ENCODE results near the gene CHST14. TPM values are rescaled to one million over a fixed set of nuclear protein-coding genes. Genes with fewer than 3 reads are reported as not detected.

CHST14 gene
- total RNA-seq, 4 donors from 2014 or later, result 2.9 to 8.8 (median 4.1) TPM; not detected in 1

DNA sequence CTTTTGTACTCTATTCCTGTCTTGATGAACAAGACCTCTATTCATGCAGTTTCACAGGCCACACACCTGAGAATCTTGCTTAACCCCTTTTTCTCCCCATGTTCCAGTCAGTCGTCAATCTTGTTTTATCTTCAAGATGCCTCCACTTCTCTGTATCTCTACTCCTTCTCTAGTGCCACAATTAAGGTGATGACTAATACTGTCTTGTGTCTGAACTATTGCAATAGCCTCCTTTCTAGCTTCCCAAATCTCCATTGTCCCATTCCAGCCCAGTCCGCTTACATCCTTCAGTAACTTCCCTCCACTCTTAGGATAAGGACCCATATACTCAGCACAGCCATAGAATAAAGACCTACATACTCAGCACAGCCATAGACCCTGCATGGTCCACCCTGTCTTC lies 24.7 kb downstream of the CHST14 start:
- DNase-seq, result no peak
- intact Hi-C loops (cut with DNase I; ENCODE audit: low total_unique reads) (no loop called here), in situ Hi-C loops (cut with MboI; ENCODE audit: low pct_ligation_motif_present in 1 of 4, low pct_unique_long_range_greater_than_20kb in 1 of 4, low sequenced_read_pairs in 3 of 4) (no loop called here)
- Histone ChIP-seq H3K4me3 (no peak overlapping the region), H3K9me3 (no peaks in the 10 kb centered on the region), H3K27ac (no peak overlapping the region), H3K4me1 (no peaks in the 10 kb centered on the region), H3K36me3 (no peaks in the 10 kb centered on the region), H3K27me3 (peaks cover 13% of the 10 kb centered on the region)
- TF ChIP-seq EP300 (IDR thresholded peaks at IDR 0.05; ENCODE audit: low read depth) (no peak), POLR2AphosphoS5 (IDR thresholded peaks at IDR 0.05) (no peak), POLR2A (IDR thresholded peaks at IDR 0.05) (no peak)
- TF ChIP-seq, protein P1, sequence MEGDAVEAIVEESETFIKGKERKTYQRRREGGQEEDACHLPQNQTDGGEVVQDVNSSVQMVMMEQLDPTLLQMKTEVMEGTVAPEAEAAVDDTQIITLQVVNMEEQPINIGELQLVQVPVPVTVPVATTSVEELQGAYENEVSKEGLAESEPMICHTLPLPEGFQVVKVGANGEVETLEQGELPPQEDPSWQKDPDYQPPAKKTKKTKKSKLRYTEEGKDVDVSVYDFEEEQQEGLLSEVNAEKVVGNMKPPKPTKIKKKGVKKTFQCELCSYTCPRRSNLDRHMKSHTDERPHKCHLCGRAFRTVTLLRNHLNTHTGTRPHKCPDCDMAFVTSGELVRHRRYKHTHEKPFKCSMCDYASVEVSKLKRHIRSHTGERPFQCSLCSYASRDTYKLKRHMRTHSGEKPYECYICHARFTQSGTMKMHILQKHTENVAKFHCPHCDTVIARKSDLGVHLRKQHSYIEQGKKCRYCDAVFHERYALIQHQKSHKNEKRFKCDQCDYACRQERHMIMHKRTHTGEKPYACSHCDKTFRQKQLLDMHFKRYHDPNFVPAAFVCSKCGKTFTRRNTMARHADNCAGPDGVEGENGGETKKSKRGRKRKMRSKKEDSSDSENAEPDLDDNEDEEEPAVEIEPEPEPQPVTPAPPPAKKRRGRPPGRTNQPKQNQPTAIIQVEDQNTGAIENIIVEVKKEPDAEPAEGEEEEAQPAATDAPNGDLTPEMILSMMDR (IDR thresholded peaks at IDR 0.05), result no peak
- whole genome bisulfite sequencing, 2 donors (ENCODE audit: low coverage in 1 of 2), result 93 to 100% methylated on average over 1 to 2 of the region's 2 CpGs

GRCh38 chr15:40498418-40498817 lies 27.6 kb downstream of the CHST14 start:
- no peak for DNase-seq
- Histone ChIP-seq H3K27ac (no peak overlapping the region), H3K36me3 (no peaks in the 10 kb centered on the region), H3K9me3 (no peaks in the 10 kb centered on the region), H3K4me3 (no peak overlapping the region), H3K27me3 (peaks cover 16% of the 10 kb centered on the region), H3K4me1 (no peaks in the 10 kb centered on the region)
- in situ Hi-C loops (cut with MboI; ENCODE audit: low pct_ligation_motif_present in 1 of 4, low pct_unique_long_range_greater_than_20kb in 1 of 4, low sequenced_read_pairs in 3 of 4) (no loop called here), intact Hi-C loops (cut with DNase I; ENCODE audit: low total_unique reads) (no loop called here)
- 64 to 70% methylated on average over 3 to 5 of the region's 5 CpGs for WGBS, 2 donors (ENCODE audit: low coverage in 1 of 2)
- no peak for TF ChIP-seq POLR2A (IDR thresholded peaks at IDR 0.05)
- TF ChIP-seq, protein P1 (IDR thresholded peaks at IDR 0.05), result no peak
- no peak for TF ChIP-seq EP300 (IDR thresholded peaks at IDR 0.05; ENCODE audit: low read depth)

- H3K27me3 ChIP-seq, result peaks cover 19% of the 10 kb centered on the region
- intact Hi-C loops (cut with DNase I; ENCODE audit: low total_unique reads), result no loop called here
- H3K9me3 ChIP-seq, result no peaks in the 10 kb centered on the region
- TF ChIP-seq EP300 (IDR thresholded peaks at IDR 0.05; ENCODE audit: low read depth) (no peak), POLR2A (IDR thresholded peaks at IDR 0.05) (no peak), POLR2AphosphoS5 (IDR thresholded peaks at IDR 0.05) (no peak)
- TF ChIP-seq, protein P1 (IDR thresholded peaks at IDR 0.05), result no peak
- H3K4me1 ChIP-seq, result no peaks in the 10 kb centered on the region
- in situ Hi-C loops (cut with MboI; ENCODE audit: low pct_ligation_motif_present in 1 of 4, low pct_unique_long_range_greater_than_20kb in 1 of 4, low sequenced_read_pairs in 3 of 4), result no loop called here
- WGBS, 2 donors (ENCODE audit: low coverage in 1 of 2), result 78 to 80% methylated on average over 2 to 4 of the region's 4 CpGs
- no peaks in the 10 kb centered on the region for H3K36me3 ChIP-seq
- H3K27ac ChIP-seq, result no peak overlapping the region
- DNase-seq, result no peak
- H3K4me3 ChIP-seq, result no peak overlapping the region
These were observed 28.1 kb downstream of the CHST14 start for GRCh38 chr15:40498891-40499290.

DNA sequence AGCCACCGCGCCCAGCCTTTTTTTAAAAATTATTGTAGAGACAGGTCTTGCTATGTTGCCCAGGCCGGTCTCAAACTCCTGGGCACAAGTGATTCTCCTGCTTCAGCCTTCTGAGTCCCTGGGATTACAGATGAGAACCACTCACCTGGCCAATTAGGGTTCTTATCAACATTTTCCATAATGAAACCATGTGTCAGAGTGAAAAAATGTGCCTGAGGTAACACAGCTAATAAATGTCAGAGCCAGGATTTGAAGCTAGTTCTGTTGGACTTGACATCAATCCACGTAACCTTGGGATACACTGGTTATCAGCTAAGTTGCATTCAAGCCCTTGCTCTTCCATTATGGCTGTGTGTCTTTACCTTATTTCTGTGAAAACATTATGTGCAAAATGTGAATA lies 29.1 kb downstream of the CHST14 start:
- TF ChIP-seq, protein P1 (IDR thresholded peaks at IDR 0.05), result no peak
- TF ChIP-seq POLR2A (IDR thresholded peaks at IDR 0.05), result no peak
- no peak for TF ChIP-seq EP300 (IDR thresholded peaks at IDR 0.05; ENCODE audit: low read depth)
- no peak for TF ChIP-seq POLR2AphosphoS5 (IDR thresholded peaks at IDR 0.05)
- Histone ChIP-seq H3K9me3 (no peaks in the 10 kb centered on the region), H3K27me3 (peaks cover 19% of the 10 kb centered on the region), H3K4me3 (no peak overlapping the region), H3K27ac (no peak overlapping the region), H3K4me1 (no peaks in the 10 kb centered on the region), H3K36me3 (no peaks in the 10 kb centered on the region)
- in situ Hi-C loops (cut with MboI; ENCODE audit: low pct_ligation_motif_present in 1 of 4, low pct_unique_long_range_greater_than_20kb in 1 of 4, low sequenced_read_pairs in 3 of 4), result no loop called here
- no peak for DNase-seq
- 83% methylated on average over 4 of the region's 4 CpGs; no CpG with 5 or more reads in 1 of the 2 donors for WGBS, 2 donors (ENCODE audit: low coverage in 1 of 2)
- intact Hi-C loops (cut with DNase I; ENCODE audit: low total_unique reads), result no loop called here

Data from transverse colon (tissue), 4 donors.